DOHH2 (cell line): ENCODE measurements around the gene AXIN2.
"Not testable (repeated sequence)": the region's sequence is repeated elsewhere in the genome, so short reads cannot be mapped to it uniquely, and the experiment has no call there.

Experiments used
- EZH2phosphoT487 ChIP-seq: fragments of 200-600 bp; sonication (generic); IDR thresholded peaks from 2 replicates; pipeline ENCODE4 v1.6.1; 2017; ENCODE audit warnings: borderline replicate concordance, mild to moderate bottlenecking, antibody characterized with exemption, low read length, moderate library complexity, mixed read lengths
- TF ChIP-seq, protein P1 (sequence below): fragments of 200-600 bp; sonication (generic); IDR thresholded peaks from one replicate; pipeline ENCODE4 v1.5.1; 2014; ENCODE audit warnings: antibody characterized with exemption, mild to moderate bottlenecking, low read depth, low read length; ENCODE audit not compliant: poor library complexity, severe bottlenecking

DNA sequence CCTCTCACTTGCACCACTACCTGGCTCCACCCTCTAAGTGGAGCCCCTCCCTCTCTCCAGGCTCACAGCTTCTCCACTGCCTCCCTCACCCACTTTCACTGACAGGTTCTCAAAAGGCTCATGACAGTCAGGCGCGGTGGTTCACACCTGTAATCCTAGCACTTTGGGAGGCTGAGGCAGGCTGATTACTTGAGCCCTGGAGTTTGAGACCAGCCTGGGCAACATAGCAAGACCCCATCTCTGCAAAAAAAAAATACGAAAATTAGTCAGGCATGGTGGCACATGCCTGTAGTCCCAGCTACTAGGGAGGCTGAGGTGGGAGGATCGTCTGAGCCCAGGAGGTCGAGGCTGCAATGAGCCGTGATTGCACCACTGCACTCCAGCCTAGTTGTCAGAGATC, 56.8 kb downstream of the AXIN2 start:
- TF ChIP-seq, protein P1, sequence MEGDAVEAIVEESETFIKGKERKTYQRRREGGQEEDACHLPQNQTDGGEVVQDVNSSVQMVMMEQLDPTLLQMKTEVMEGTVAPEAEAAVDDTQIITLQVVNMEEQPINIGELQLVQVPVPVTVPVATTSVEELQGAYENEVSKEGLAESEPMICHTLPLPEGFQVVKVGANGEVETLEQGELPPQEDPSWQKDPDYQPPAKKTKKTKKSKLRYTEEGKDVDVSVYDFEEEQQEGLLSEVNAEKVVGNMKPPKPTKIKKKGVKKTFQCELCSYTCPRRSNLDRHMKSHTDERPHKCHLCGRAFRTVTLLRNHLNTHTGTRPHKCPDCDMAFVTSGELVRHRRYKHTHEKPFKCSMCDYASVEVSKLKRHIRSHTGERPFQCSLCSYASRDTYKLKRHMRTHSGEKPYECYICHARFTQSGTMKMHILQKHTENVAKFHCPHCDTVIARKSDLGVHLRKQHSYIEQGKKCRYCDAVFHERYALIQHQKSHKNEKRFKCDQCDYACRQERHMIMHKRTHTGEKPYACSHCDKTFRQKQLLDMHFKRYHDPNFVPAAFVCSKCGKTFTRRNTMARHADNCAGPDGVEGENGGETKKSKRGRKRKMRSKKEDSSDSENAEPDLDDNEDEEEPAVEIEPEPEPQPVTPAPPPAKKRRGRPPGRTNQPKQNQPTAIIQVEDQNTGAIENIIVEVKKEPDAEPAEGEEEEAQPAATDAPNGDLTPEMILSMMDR = not testable (repeated sequence)
- not testable (repeated sequence) for TF ChIP-seq EZH2phosphoT487
